H1 (cell line): ENCODE measurements around the gene CABCOCO1. TPM values are rescaled to one million over a fixed set of nuclear protein-coding genes. Genes with fewer than 3 reads are reported as not detected.

Source experiments
- ATF2 ChIP-seq: IDR thresholded peaks from 2 replicates; pipeline ENCODE4 v1.6.1; 2012; ENCODE audit warnings: low read length, inconsistent platforms
- ATF3 ChIP-seq: IDR thresholded peaks from 2 replicates; pipeline ENCODE4 v1.6.1; 2011; ENCODE audit warnings: low read depth, mild to moderate bottlenecking, low read length; ENCODE audit not compliant: insufficient read depth
- HDAC6 ChIP-seq: IDR thresholded peaks from one replicate; pipeline ENCODE4 v1.7.1; 2012; ENCODE audit warnings: low read depth, mild to moderate bottlenecking, inconsistent platforms, low read length, moderate library complexity
- MAFK ChIP-seq: IDR thresholded peaks from 2 replicates; pipeline ENCODE4 v1.6.1; 2012; ENCODE audit warnings: low read depth, mild to moderate bottlenecking, improper control_type of control experiment, low read length
- PHF8 ChIP-seq: fragments of 200-600 bp; sonication (generic); conservative IDR thresholded peaks from 2 replicates; pipeline ENCODE4 v1.7.1; 2012; ENCODE audit warnings: low read depth, mild to moderate bottlenecking, inconsistent platforms, low read length, moderate library complexity
- RXRA ChIP-seq: IDR thresholded peaks from 2 replicates; pipeline ENCODE4 v1.6.1; 2011; ENCODE audit warnings: low read depth, mild to moderate bottlenecking, low read length, moderate library complexity; ENCODE audit not compliant: insufficient read depth
- YY1 ChIP-seq: IDR thresholded peaks from 2 replicates; pipeline ENCODE4 v1.6.1; 2011; ENCODE audit warnings: low read depth, mild to moderate bottlenecking, low read length
- polyA plus RNA-seq, 7 experiments: library from polyadenylated mRNA; depleted of rRNA in 3 of 7; stranded (reverse) in 5 of 7; unstranded in 2 of 7; fragments of >200 nt in 5 of 7; fragments of 200-250 nt in 2 of 7; gene quantifications; 1 replicate in 5 of 7; 2 replicates in 1 of 7; 4 replicates in 1 of 7; pipeline versions ENCODE4 v1.2.1 to v1.2.3, GENCODE V29; 2011 to 2013; ENCODE audit warnings: missing spikeins in 2 of 7, mixed read lengths in 2 of 7
- total RNA-seq: library from RNA; stranded (reverse); fragmentation: NEBNext Ultra II Directional; extraction: Animal tissue kit (Norgen Biotek cat#: 25700); gene quantifications from 2 replicates; pipeline ENCODE4 v1.2.1, GENCODE V29; 2021

Gene CABCOCO1
- total and polyA plus RNA-seq, 2 of the 8 experiments (the other 6 are each of a cell fraction or from before 2014, with no cell fraction given): not detected

GRCh38 chr10:61780732-61781131 is 118.0 kb downstream of the CABCOCO1 start (continued):
- no peak for TF ChIP-seq ATF2
- no peak for TF ChIP-seq PHF8
- no peak for TF ChIP-seq YY1
- TF ChIP-seq RXRA: no peak
- no peak for TF ChIP-seq MAFK
- no peak for TF ChIP-seq HDAC6
- TF ChIP-seq ATF3: no peak
